GM19452 (cell line): ENCODE data around the gene CCL27.
A peak's percentile ranks its signal among the peaks of the same experiment; 100 is the strongest.

Experiments used
- ATAC-seq: cut with Tn5 transposase; IDR thresholded peaks from one replicate; pipeline ENCODE4 v1.9.1; 2021; ENCODE audit not compliant: unreplicated experiment

The CCL27 gene

GRCh38 chr9:34684816-34685215 lies 22.4 kb upstream of the CCL27 start:
- no peak for ATAC-seq

GRCh38 chr9:34684145-34684544 lies 21.7 kb upstream of the CCL27 start:
- ATAC-seq = no peak

- ATAC-seq = no peak
Observed at GRCh38 chr9:34675869-34676268, 13.4 kb upstream of the CCL27 start.

- ATAC-seq = no peak
Observed at GRCh38 chr9:34675048-34675714, 12.7 kb upstream of the CCL27 start.

- no peak for ATAC-seq
Observed at GRCh38 chr9:34674440-34674839, 12.0 kb upstream of the CCL27 start.

- no peak for ATAC-seq
Observed at GRCh38 chr9:34671307-34671706, 8.8 kb upstream of the CCL27 start.

GRCh38 chr9:34669809-34670562 lies 7.5 kb upstream of the CCL27 start:
- no peak for ATAC-seq

GRCh38 chr9:34665381-34666250 lies 3.2 kb upstream of the CCL27 start:
- peak; percentile 60 for ATAC-seq

GRCh38 chr9:34665067-34665380 lies 2.6 kb upstream of the CCL27 start:
- peak; percentile 23 for ATAC-seq

- peak; percentile 51 for ATAC-seq
Observed at GRCh38 chr9:34664281-34665066, 2.0 kb upstream of the CCL27 start.

GRCh38 chr9:34663303-34663605 lies 797 bp upstream of the CCL27 start:
- no peak for ATAC-seq

- no peak for ATAC-seq
Observed at GRCh38 chr9:34659592-34660253, 2.7 kb downstream of the CCL27 start.

GRCh38 chr9:34658461-34658860 lies 4.0 kb downstream of the CCL27 start:
- no peak for ATAC-seq

- ATAC-seq = no peak
Observed at GRCh38 chr9:34656992-34657391, 5.5 kb downstream of the CCL27 start.

- ATAC-seq = no peak
Observed at GRCh38 chr9:34655394-34655793, 7.1 kb downstream of the CCL27 start.

GRCh38 chr9:34654323-34655051 lies 8.0 kb downstream of the CCL27 start:
- ATAC-seq = no peak

- no peak for ATAC-seq
Observed at GRCh38 chr9:34653151-34654072, 9.0 kb downstream of the CCL27 start.

GRCh38 chr9:34652602-34653000 lies 9.9 kb downstream of the CCL27 start:
- no peak for ATAC-seq
